ENCODE results near the gene ALLC. TPM values are rescaled to one million over a fixed set of nuclear protein-coding genes. Genes with fewer than 3 reads are reported as not detected.
A peak's percentile ranks its signal among the peaks of the same experiment; 100 is the strongest.
"Not testable (repeated sequence)": the region's sequence is repeated elsewhere in the genome, so short reads cannot be mapped to it uniquely, and the experiment has no call there.

Gene ALLC
- polyA plus RNA-seq, 2 of the 4 experiments (the other 2 are of a cell fraction): not detected

- WGBS (ENCODE audit: missing lambda C conversion rate): 54% methylated on average over 2 of the region's 2 CpGs
- no peak for TF ChIP-seq HES2 (IDR thresholded peaks at IDR 0.05)
- TF ChIP-seq HOXB5 (CRISPR knock-in tag; IDR thresholded peaks at IDR 0.05): no peak
- no peak for TF ChIP-seq BCL3 (IDR thresholded peaks at IDR 0.05)
- TF ChIP-seq TP53 (CRISPR knock-in tag; IDR thresholded peaks at IDR 0.05): no peak
- no peak for TF ChIP-seq ESRRA (IDR thresholded peaks at IDR 0.05; ENCODE audit: borderline replicate concordance, low read length)
- no peak for TF ChIP-seq BHLHE40 (IDR thresholded peaks at IDR 0.05; ENCODE audit: low read depth, low read length)
- no peak for TF ChIP-seq RNF2 (IDR thresholded peaks at IDR 0.05; ENCODE audit: borderline replicate concordance, low read depth)
- no peak for TF ChIP-seq GATA3 (IDR thresholded peaks at IDR 0.05; ENCODE audit: borderline replicate concordance)
- no peak for TF ChIP-seq CEBPB (IDR thresholded peaks at IDR 0.05)
- no peak for TF ChIP-seq JUNB (IDR thresholded peaks at IDR 0.05)
- no peak for TF ChIP-seq RFX5 (IDR thresholded peaks at IDR 0.05)
- TF ChIP-seq RARB (CRISPR knock-in tag; IDR thresholded peaks at IDR 0.05): no peak
- no peak for TF ChIP-seq MAZ (IDR thresholded peaks at IDR 0.05; ENCODE audit: borderline replicate concordance, low read depth, low read length)
- no peak for TF ChIP-seq CTCF (IDR thresholded peaks at IDR 0.05)
- TF ChIP-seq FOSL2 (IDR thresholded peaks at IDR 0.05): no peak
- no peak for TF ChIP-seq FOSL2 (CRISPR knock-in tag; IDR thresholded peaks at IDR 0.05)
- TF ChIP-seq CHD2 (IDR thresholded peaks at IDR 0.05; ENCODE audit: low read length, partially characterized antibody): no peak
- no peak for TF ChIP-seq HMGXB4 (CRISPR knock-in tag; IDR thresholded peaks at IDR 0.05; ENCODE audit: borderline replicate concordance)
- no peak for TF ChIP-seq MAX (IDR thresholded peaks at IDR 0.05)
- H3K9me3 ChIP-seq: peaks cover 8% of the 10 kb centered on the region
- H3K4me2 ChIP-seq: no peak overlapping the region
- no peak overlapping the region for H3K27ac ChIP-seq
- ATAC-seq (no peak), DNase-seq (ENCODE audit: low read depth in 1 of 2, low spot score in 1 of 2) (no peak), FAIRE-seq (peak; percentile 39)
- H3K4me3 ChIP-seq: no peak overlapping the region
- H3K4me1 ChIP-seq: no peaks in the 10 kb centered on the region
- POLR2A ChIA-PET: no interaction called here
- CTCF ChIA-PET: interaction anchor here (1.0 kb wide), 1 partner anchor 33 kb away, joined by 3 read pairs; no protein-coding TSS in a partner anchor
Observed at GRCh38 chr2:3619033-3619432, 39.0 kb upstream of the ALLC start.

- POLR2A ChIA-PET; H3K9me3 ChIP-seq; ATAC-seq; H3K4me3 ChIP-seq; H3K4me2 ChIP-seq; H3K4me1 ChIP-seq; DNase-seq (ENCODE audit: low read depth in 1 of 2, low spot score in 1 of 2); H3K27ac ChIP-seq; FAIRE-seq; CTCF ChIA-PET: not testable (repeated sequence)
- WGBS (ENCODE audit: missing lambda C conversion rate): 86% methylated on average over 9 of the region's 9 CpGs
Observed at GRCh38 chr2:3619661-3620060, 38.3 kb upstream of the ALLC start.

- ChIA-PET CTCF (no interaction called here), POLR2A (no interaction called here)
- Histone ChIP-seq H3K4me1 (no peaks in the 10 kb centered on the region), H3K4me2 (no peak overlapping the region), H3K9me3 (no peaks in the 10 kb centered on the region), H3K27ac (no peak overlapping the region), H3K4me3 (no peak overlapping the region)
- FAIRE-seq (no peak), DNase-seq (ENCODE audit: low read depth in 1 of 2, low spot score in 1 of 2) (no peak), ATAC-seq (no peak)
- 61% methylated on average over 5 of the region's 5 CpGs for WGBS (ENCODE audit: missing lambda C conversion rate)
- TF ChIP-seq ZFP36 (IDR thresholded peaks at IDR 0.05; ENCODE audit: borderline replicate concordance, partially characterized antibody) (no peak), HOXB5 (CRISPR knock-in tag; IDR thresholded peaks at IDR 0.05) (no peak), FOSB (CRISPR knock-in tag; IDR thresholded peaks at IDR 0.05) (no peak), ELK1 (IDR thresholded peaks at IDR 0.05; ENCODE audit: low read depth, low read length) (no peak), JUN (IDR thresholded peaks at IDR 0.05) (no peak), POLR2A (IDR thresholded peaks at IDR 0.05; ENCODE audit: low read length) (no peak), HDAC2 (IDR thresholded peaks at IDR 0.05) (no peak), USF2 (IDR thresholded peaks at IDR 0.05) (no peak), SREBF2 (IDR thresholded peaks at IDR 0.05) (no peak), HOXA7 (CRISPR knock-in tag; IDR thresholded peaks at IDR 0.05) (no peak), ATOH8 (CRISPR knock-in tag; IDR thresholded peaks at IDR 0.05; ENCODE audit: low read depth) (no peak), EHF (CRISPR knock-in tag; IDR thresholded peaks at IDR 0.05) (no peak)
Observed at GRCh38 chr2:3620834-3621233, 37.2 kb upstream of the ALLC start.

All from A549 (cell line).